ENCODE data around the gene ZFYVE19.

Gene ZFYVE19

GRCh38 chr15:40807028-40807887 lies at the start of gene ZFYVE19, which contains the start of gene DNAJC17:
Gene ZFYVE19, plus strand, starts transcription at chr15:40807089. Its CDS starts 501 bp downstream, at chr15:40807590.
Gene DNAJC17, minus strand, starts transcription at chr15:40807473. Its CDS starts 27 bp downstream, at chr15:40807446.
- peak; percentile 93 for DNase-seq (ENCODE audit: low read depth)

- DNase-seq (ENCODE audit: low read depth): no peak
These were observed 46.9 kb upstream of the ZFYVE19 start for GRCh38 chr15:40759961-40760360.

- DNase-seq (ENCODE audit: low read depth): no peak
These were observed 43.7 kb upstream of the ZFYVE19 start for GRCh38 chr15:40762919-40763800.

- DNase-seq (ENCODE audit: low read depth): peak; percentile 73
These were observed 42.9 kb upstream of the ZFYVE19 start, which contains the start of gene GCHFR for GRCh38 chr15:40763801-40764628. Gene GCHFR, plus strand, starts transcription at chr15:40764068. Its CDS starts 113 bp downstream, at chr15:40764181.

GRCh38 chr15:40764629-40765103 lies 42.2 kb upstream of the ZFYVE19 start:
- no peak for DNase-seq (ENCODE audit: low read depth)

GRCh38 chr15:40766194-40766815 lies 40.6 kb upstream of the ZFYVE19 start:
- DNase-seq (ENCODE audit: low read depth): no peak

- no peak for DNase-seq (ENCODE audit: low read depth)
These were observed 39.7 kb upstream of the ZFYVE19 start for GRCh38 chr15:40766906-40767837.

GRCh38 chr15:40767838-40768500 lies 38.9 kb upstream of the ZFYVE19 start:
- DNase-seq (ENCODE audit: low read depth): no peak

- DNase-seq (ENCODE audit: low read depth): no peak
These were observed 38.2 kb upstream of the ZFYVE19 start for GRCh38 chr15:40768521-40769273.

GRCh38 chr15:40769274-40770146 lies 37.4 kb upstream of the ZFYVE19 start, which contains the start of gene C15orf62:
Gene C15orf62, plus strand, starts transcription at chr15:40769980. Its CDS starts 516 bp downstream, at chr15:40770496.
- peak; percentile 57 for DNase-seq (ENCODE audit: low read depth)

- no peak for DNase-seq (ENCODE audit: low read depth)
These were observed 36.7 kb upstream of the ZFYVE19 start for GRCh38 chr15:40770147-40770721.

GRCh38 chr15:40771242-40771641 lies 35.6 kb upstream of the ZFYVE19 start:
- DNase-seq (ENCODE audit: low read depth): no peak

GRCh38 chr15:40772014-40772413 lies 34.9 kb upstream of the ZFYVE19 start:
- DNase-seq (ENCODE audit: low read depth): no peak

- no peak for DNase-seq (ENCODE audit: low read depth)
These were observed 33.4 kb upstream of the ZFYVE19 start for GRCh38 chr15:40773496-40773895.

GRCh38 chr15:40773902-40774301 lies 33.0 kb upstream of the ZFYVE19 start:
- no peak for DNase-seq (ENCODE audit: low read depth)

GRCh38 chr15:40775007-40775406 lies 31.9 kb upstream of the ZFYVE19 start:
- DNase-seq (ENCODE audit: low read depth): no peak

Measured in activated T-cell treated with anti-CD3 and anti-CD28 coated beads for 48 hours (primary cell).